CD4-positive, alpha-beta T cell (primary cell): ENCODE results near the gene AAK1. TPM values are rescaled to one million over a fixed set of nuclear protein-coding genes. Genes with fewer than 3 reads are reported as not detected.

Experiments used
- ATAC-seq: fragments of 200-7000 bp; cut with Tn5 transposase; one replicate; pipeline ENCODE4 v1.10.0; 2022; ENCODE audit warnings: mild to moderate bottlenecking; ENCODE audit not compliant: poor library complexity
- CTCF ChIA-PET: fragments of 350-600 bp; sonication (Branson Sonifier 250); formaldehyde crosslinking; loops from one replicate; lab custom pipeline; 2021; ENCODE audit warnings: antibody characterized with exemption, inconsistent platforms; lab: Charles Lee
- POLR2A ChIA-PET: fragments of 350-600 bp; sonication (Branson Sonifier 250); formaldehyde crosslinking; loops from one replicate; lab custom pipeline; 2021; ENCODE audit warnings: antibody characterized with exemption, inconsistent platforms; lab: Charles Lee
- DNase-seq, 14 experiments: peaks; one replicate each; pipeline ENCODE4 v3.0.0-alpha.2; 2013 to 2020; ENCODE audit warnings: mixed read lengths in 2 of 14
- H3K27ac ChIP-seq, 2 donors: one replicate each; pipeline versions ENCODE4 v1.5.1 to v1.7.0; 2013; ENCODE audit warnings: low read length in 2 of 2, low read depth in 1 of 2, mild to moderate bottlenecking in 1 of 2
- H3K27me3 ChIP-seq, 2 experiments: 1 replicate in 1 of 2; 2 replicates in 1 of 2; pipeline versions ENCODE4 v1.6.1 to v1.7.0; 2013; ENCODE audit warnings: low read length in 2 of 2, control low read depth in 1 of 2, mild to moderate bottlenecking in 1 of 2, moderate library complexity in 1 of 2; ENCODE audit not compliant: insufficient read depth in 2 of 2, control insufficient read depth in 1 of 2
- H3K36me3 ChIP-seq: one replicate; pipeline ENCODE4 v1.6.1; 2013; ENCODE audit warnings: low read length, control low read depth; ENCODE audit not compliant: insufficient read depth
- H3K4me1 ChIP-seq: one replicate; pipeline ENCODE4 v1.6.1; 2013; ENCODE audit warnings: low read length, control low read depth; ENCODE audit not compliant: insufficient read depth
- H3K4me3 ChIP-seq: one replicate; pipeline ENCODE4 v1.5.1; 2013; ENCODE audit warnings: mild to moderate bottlenecking, low read length, moderate library complexity
- H3K9me3 ChIP-seq, 2 experiments: 1 replicate in 1 of 2; 2 replicates in 1 of 2; pipeline versions ENCODE4 v1.6.1 to v1.7.0; 2013; ENCODE audit warnings: low read length in 2 of 2, mild to moderate bottlenecking in 2 of 2, control low read depth in 1 of 2, moderate library complexity in 1 of 2; ENCODE audit not compliant: control insufficient read depth in 1 of 2, insufficient read depth in 1 of 2
- H3K27ac Mint-ChIP-seq: one replicate; pipeline ENCODE4 v1.8.0; 2020; ENCODE audit warnings: mixed read lengths
- H3K27me3 Mint-ChIP-seq: one replicate; pipeline ENCODE4 v1.8.0; 2021; ENCODE audit warnings: mixed read lengths
- H3K36me3 Mint-ChIP-seq: one replicate; pipeline ENCODE4 v1.8.0; 2021; ENCODE audit warnings: low read depth, mixed read lengths
- H3K4me1 Mint-ChIP-seq: one replicate; pipeline ENCODE4 v1.8.0; 2021; ENCODE audit warnings: low read depth, mixed read lengths
- H3K4me3 Mint-ChIP-seq: one replicate; pipeline ENCODE4 v1.8.0; 2020; ENCODE audit warnings: mild to moderate bottlenecking, mixed read lengths
- H3K9me3 Mint-ChIP-seq: one replicate; pipeline ENCODE4 v1.8.0; 2020; ENCODE audit warnings: mixed read lengths
- intact Hi-C, 2 experiments: fragments of 100-400 bp; cut with DNase I in 1 of 2; cut with micrococcal nuclease in 1 of 2; formaldehyde crosslinking; loops; one replicate each; pipeline versions ENCODE4 v1.15.1 to v1.9.0; 2023 to 2025; cut with DNase I, micrococcal nuclease
- total RNA-seq, 174 experiments: library from RNA in 2 of 174; stranded (reverse) in 2 of 174; gene quantifications; one replicate each; pipeline ENCODE4 v1.2.3 and lab custom pipeline; 2021 to 2026
- TF ChIP-seq, protein P1 (sequence below): fragments of 200-600 bp; IDR thresholded peaks from one replicate; pipeline ENCODE4 v1.8.0; 2022; ENCODE audit warnings: antibody characterized with exemption, mild to moderate bottlenecking

The AAK1 gene
- total RNA-seq, 2 experiments from 2014 or later = 201 to 208 TPM

- H3K9me3 ChIP-seq = no peaks in the 10 kb centered on the region
- Mint-ChIP-seq H3K36me3 (peaks cover 79% of the 10 kb centered on the region), H3K4me1 (peaks cover 95% of the 10 kb centered on the region), H3K27ac (peak overlapping the region; percentile 89), H3K4me3 (peak overlapping the region; percentile 27), H3K9me3 (peaks cover 8% of the 10 kb centered on the region), H3K27me3 (no peaks in the 10 kb centered on the region)
- TF ChIP-seq, protein P1, sequence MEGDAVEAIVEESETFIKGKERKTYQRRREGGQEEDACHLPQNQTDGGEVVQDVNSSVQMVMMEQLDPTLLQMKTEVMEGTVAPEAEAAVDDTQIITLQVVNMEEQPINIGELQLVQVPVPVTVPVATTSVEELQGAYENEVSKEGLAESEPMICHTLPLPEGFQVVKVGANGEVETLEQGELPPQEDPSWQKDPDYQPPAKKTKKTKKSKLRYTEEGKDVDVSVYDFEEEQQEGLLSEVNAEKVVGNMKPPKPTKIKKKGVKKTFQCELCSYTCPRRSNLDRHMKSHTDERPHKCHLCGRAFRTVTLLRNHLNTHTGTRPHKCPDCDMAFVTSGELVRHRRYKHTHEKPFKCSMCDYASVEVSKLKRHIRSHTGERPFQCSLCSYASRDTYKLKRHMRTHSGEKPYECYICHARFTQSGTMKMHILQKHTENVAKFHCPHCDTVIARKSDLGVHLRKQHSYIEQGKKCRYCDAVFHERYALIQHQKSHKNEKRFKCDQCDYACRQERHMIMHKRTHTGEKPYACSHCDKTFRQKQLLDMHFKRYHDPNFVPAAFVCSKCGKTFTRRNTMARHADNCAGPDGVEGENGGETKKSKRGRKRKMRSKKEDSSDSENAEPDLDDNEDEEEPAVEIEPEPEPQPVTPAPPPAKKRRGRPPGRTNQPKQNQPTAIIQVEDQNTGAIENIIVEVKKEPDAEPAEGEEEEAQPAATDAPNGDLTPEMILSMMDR = no peak
- ATAC-seq = peak; percentile 31
- H3K4me3 ChIP-seq = no peak overlapping the region
- no peaks in the 10 kb centered on the region for H3K27me3 ChIP-seq
- H3K27ac ChIP-seq = no peak overlapping the region
- peaks cover 45% of the 10 kb centered on the region for H3K4me1 ChIP-seq
- H3K36me3 ChIP-seq = peaks cover 17% of the 10 kb centered on the region
- CTCF ChIA-PET = interaction anchor here (0.9 to 1.4 kb wide), 3 partner anchors 15 to 111 kb away, joined by 3 to 4 read pairs (median 3); no protein-coding TSS in a partner anchor
- DNase-seq = no peak
- intact Hi-C loops = loop anchor here (2.0 to 5.0 kb wide), 2 partner anchors 16 to 39 kb away; partner anchors contain the start of gene AAK1 (in 1 of the 2)
- POLR2A ChIA-PET = interaction anchor here (1.2 to 3.1 kb wide), 8 partner anchors 10 to 44 kb away, joined by 3 to 11 read pairs (median 4); partner anchors contain the start of gene AAK1
These were observed 40.3 kb downstream of the AAK1 start for GRCh38 chr2:69603146-69603743.

- H3K36me3 Mint-ChIP-seq = peaks cover 77% of the 10 kb centered on the region
- H3K4me3 ChIP-seq = no peak overlapping the region
- no peaks in the 10 kb centered on the region for H3K9me3 ChIP-seq
- no peaks in the 10 kb centered on the region for H3K27me3 Mint-ChIP-seq
- TF ChIP-seq, protein P1 = no peak
- CTCF ChIA-PET = interaction anchor here (1.1 kb wide), 1 partner anchor 27 kb away, joined by 3 read pairs; no protein-coding TSS in a partner anchor
- no peaks in the 10 kb centered on the region for H3K27me3 ChIP-seq
- intact Hi-C loops = loop anchor here in 1 of 2 experiments (5.0 kb wide), 1 partner anchor 41 kb away; the partner anchor contains the start of gene AAK1
- H3K4me1 ChIP-seq = peaks cover 50% of the 10 kb centered on the region
- DNase-seq (no peak), ATAC-seq (peak; percentile 58)
- H3K27ac Mint-ChIP-seq = peak overlapping the region; percentile 78
- POLR2A ChIA-PET = interaction anchor here (0.6 to 1.0 kb wide), 2 partner anchors 37 to 97 kb away, joined by 4 read pairs; no protein-coding TSS in a partner anchor
- peaks cover 18% of the 10 kb centered on the region for H3K36me3 ChIP-seq
- peaks cover 95% of the 10 kb centered on the region for H3K4me1 Mint-ChIP-seq
- peaks cover 8% of the 10 kb centered on the region for H3K9me3 Mint-ChIP-seq
- H3K4me3 Mint-ChIP-seq = peak overlapping the region; percentile 30
- no peak overlapping the region for H3K27ac ChIP-seq
These were observed 42.3 kb downstream of the AAK1 start for GRCh38 chr2:69601179-69601612.

GRCh38 chr2:69600425-69600824, 43.1 kb downstream of the AAK1 start:
- peaks cover 12% of the 10 kb centered on the region for H3K36me3 ChIP-seq
- Mint-ChIP-seq H3K4me3 (peak overlapping the region; percentile 26), H3K27me3 (no peaks in the 10 kb centered on the region), H3K9me3 (peaks cover 1% of the 10 kb centered on the region), H3K36me3 (peaks cover 76% of the 10 kb centered on the region), H3K27ac (peak overlapping the region; percentile 78), H3K4me1 (peaks cover 95% of the 10 kb centered on the region)
- no peak overlapping the region for H3K4me3 ChIP-seq
- CTCF ChIA-PET = interaction anchor here (2.4 kb wide), 1 partner anchor 35 kb away, joined by 7 read pairs; no protein-coding TSS in a partner anchor
- no peaks in the 10 kb centered on the region for H3K27me3 ChIP-seq
- H3K4me1 ChIP-seq = peaks cover 52% of the 10 kb centered on the region
- intact Hi-C loops = loop anchor here in 1 of 2 experiments (5.0 kb wide), 1 partner anchor 42 kb away; the partner anchor contains the start of gene AAK1
- ATAC-seq (peak; percentile 37), DNase-seq (peak in 3 of 14 experiments; percentile 31 to 40 (median 37))
- no peaks in the 10 kb centered on the region for H3K9me3 ChIP-seq
- TF ChIP-seq, protein P1 = no peak
- no peak overlapping the region for H3K27ac ChIP-seq
- POLR2A ChIA-PET = interaction anchor here (0.6 to 1.0 kb wide), 3 partner anchors 36 to 96 kb away, joined by 3 to 4 read pairs (median 4); no protein-coding TSS in a partner anchor
